SK-N-SH (cell line): ENCODE measurements around the gene DLL4. TPM values are rescaled to one million over a fixed set of nuclear protein-coding genes. Genes with fewer than 3 reads are reported as not detected.
A peak's percentile ranks its signal among the peaks of the same experiment; 100 is the strongest.

Experiments used
- CTCF ChIA-PET: fragments of 300-600, 350-600 bp; formaldehyde crosslinking; extraction: SDS; loops from one replicate; lab custom pipeline; 2021; lab: Yijun Ruan, JAX
- POLR2A ChIA-PET: fragments of 350-600 bp; sonication (Branson Sonifier 250); formaldehyde crosslinking; extraction: SDS; loops from one replicate; lab custom pipeline; 2020; ENCODE audit warnings: antibody characterized with exemption, inconsistent platforms; lab: Yijun Ruan, JAX
- DNase-seq: peaks from one replicate; pipeline ENCODE4 v3.0.0; 2012
- H2AFZ ChIP-seq: fragments of 200-600 bp; sonication (generic); 2 replicates; pipeline ENCODE4 v1.8.1; 2016; ENCODE audit warnings: antibody characterized with exemption, mild to moderate bottlenecking, low read depth
- H3F3A ChIP-seq: fragments of 200-600 bp; sonication (generic); replicated peaks from 2 replicates; pipeline ENCODE3; 2016; ENCODE audit warnings: antibody characterized with exemption, mild to moderate bottlenecking; ENCODE audit not compliant: insufficient read depth
- H3K27ac ChIP-seq, 2 experiments: fragments of 200-500 bp in 1 of 2; fragments of 200-600 bp in 1 of 2; sonication (Bioruptor generic) in 1 of 2; sonication (generic), shearing (Covaris generic) in 1 of 2; 2 replicates each; pipeline versions ENCODE4 v1.5.1 to v1.6.1; 2014 to 2016; ENCODE audit warnings: low read depth in 2 of 2, inconsistent platforms in 1 of 2, low read length in 1 of 2, mild to moderate bottlenecking in 1 of 2, mixed read lengths in 1 of 2
- H3K27me3 ChIP-seq: fragments of 200-600 bp; sonication (generic), shearing (Covaris generic); 2 replicates; pipeline ENCODE4 v1.6.1; 2016; ENCODE audit warnings: mixed run types; ENCODE audit not compliant: insufficient read depth
- H3K36me3 ChIP-seq, 2 experiments: fragments of 200-500 bp in 1 of 2; fragments of 200-600 bp in 1 of 2; sonication (Bioruptor generic) in 1 of 2; sonication (generic) in 1 of 2; replicated peaks in 1 of 2; 2 replicates each; pipeline versions ENCODE3 to v1.5.1; 2014 to 2016; ENCODE audit warnings: low read length in 1 of 2, mild to moderate bottlenecking in 1 of 2; ENCODE audit not compliant: insufficient read depth in 2 of 2, control insufficient read depth in 1 of 2
- H3K4me1 ChIP-seq, 2 experiments: fragments of 200-500 bp in 1 of 2; fragments of 200-600 bp in 1 of 2; sonication (Bioruptor generic) in 1 of 2; sonication (generic), shearing (Covaris generic) in 1 of 2; 2 replicates each; pipeline versions ENCODE4 v1.5.1 to v1.6.1; 2014 to 2016; ENCODE audit warnings: low read depth in 1 of 2, low read length in 1 of 2, mixed run types in 1 of 2; ENCODE audit not compliant: insufficient read depth in 2 of 2, control insufficient read depth in 1 of 2
- H3K4me2 ChIP-seq: fragments of 200-600 bp; sonication (generic), shearing (Covaris generic); 2 replicates; pipeline ENCODE4 v1.6.1; 2017; ENCODE audit warnings: mixed run types
- H3K4me3 ChIP-seq, 2 experiments: fragments of 200-500 bp in 1 of 2; fragments of 200-600 bp in 1 of 2; sonication (Bioruptor generic) in 1 of 2; sonication (generic), shearing (Covaris generic) in 1 of 2; 2 replicates each; pipeline versions ENCODE4 v1.5.1 to v1.8.1; 2014 to 2016; ENCODE audit warnings: low read depth in 2 of 2, inconsistent platforms in 1 of 2, low read length in 1 of 2, mild to moderate bottlenecking in 1 of 2, mixed read lengths in 1 of 2, moderate library complexity in 1 of 2
- H3K79me2 ChIP-seq: fragments of 200-600 bp; sonication (generic); 2 replicates; pipeline ENCODE4 v1.8.1; 2017; ENCODE audit warnings: mild to moderate bottlenecking; ENCODE audit not compliant: insufficient read depth
- H3K9ac ChIP-seq: fragments of 200-600 bp; sonication (generic); 2 replicates; pipeline ENCODE4 v1.6.1; 2017; ENCODE audit warnings: mixed run types
- H3K9me2 ChIP-seq: fragments of 200-600 bp; sonication (generic); 2 replicates; pipeline ENCODE4 v1.6.1; 2017; ENCODE audit warnings: mixed run types
- H3K9me3 ChIP-seq: fragments of 200-600 bp; sonication (generic); 2 replicates; pipeline ENCODE4 v1.6.1; 2017; ENCODE audit warnings: mixed run types, mild to moderate bottlenecking, moderate library complexity
- H4K20me1 ChIP-seq: fragments of 200-600 bp; sonication (generic); 2 replicates; pipeline ENCODE4 v1.6.1; 2017; ENCODE audit warnings: mild to moderate bottlenecking, mixed run types; ENCODE audit not compliant: insufficient read depth
- CTCF ChIP-seq: fragments of 200-600 bp; sonication (generic); IDR thresholded peaks from 2 replicates; pipeline ENCODE4 v1.6.1; 2017; ENCODE audit warnings: antibody characterized with exemption, mild to moderate bottlenecking, moderate library complexity
- EP300 ChIP-seq, 2 experiments: IDR thresholded peaks; 2 replicates each; pipeline versions ENCODE4 v1.4.0 to v1.6.1; 2012; ENCODE audit warnings: borderline replicate concordance in 1 of 2, low read depth in 1 of 2, low read length in 1 of 2
- EZH2phosphoT487 ChIP-seq: fragments of 200-600 bp; sonication (generic); IDR thresholded peaks from 2 replicates; pipeline ENCODE4 v1.6.1; 2017; ENCODE audit warnings: low read depth, mixed run types, mild to moderate bottlenecking, antibody characterized with exemption, moderate library complexity, borderline replicate concordance
- FOXM1 ChIP-seq: IDR thresholded peaks from 2 replicates; pipeline ENCODE4 v1.4.0; 2012; ENCODE audit warnings: low read depth, mild to moderate bottlenecking
- GATA2 ChIP-seq: sonication (generic); formaldehyde crosslinking; IDR thresholded peaks from 2 replicates; pipeline ENCODE4 v1.5.0; 2020; ENCODE audit warnings: mild to moderate bottlenecking, missing genetic modification reagents
- MAX ChIP-seq: IDR thresholded peaks from 2 replicates; pipeline ENCODE4 v1.4.0; 2012; ENCODE audit warnings: low read depth
- MXI1 ChIP-seq: IDR thresholded peaks from 2 replicates; pipeline ENCODE4 v1.6.1; 2012; ENCODE audit warnings: mild to moderate bottlenecking, low read depth, low read length, improper control_type of control experiment
- NFIC ChIP-seq: IDR thresholded peaks from 2 replicates; pipeline ENCODE4 v1.4.0; 2012; ENCODE audit warnings: borderline replicate concordance
- NRF1 ChIP-seq: IDR thresholded peaks from 2 replicates; pipeline ENCODE4 v1.6.1; 2012; ENCODE audit warnings: low read depth, mild to moderate bottlenecking, low read length
- PBX3 ChIP-seq: IDR thresholded peaks from 2 replicates; pipeline ENCODE4; 2012
- POLR2AphosphoS5 ChIP-seq: IDR thresholded peaks from 2 replicates; pipeline ENCODE4 v1.6.1; 2012; ENCODE audit warnings: low read depth, low read length
- RCOR1 ChIP-seq: fragments of 150-350 bp; IDR thresholded peaks from 2 replicates; pipeline ENCODE4 v1.6.1; 2017; ENCODE audit warnings: antibody characterized with exemption, low read length
- SMC3 ChIP-seq: IDR thresholded peaks from 2 replicates; pipeline ENCODE4 v1.6.1; 2012; ENCODE audit warnings: low read depth, low read length, improper control_type of control experiment
- TCF12 ChIP-seq: IDR thresholded peaks from 2 replicates; pipeline ENCODE4 v1.4.0; 2012
- TEAD4 ChIP-seq: IDR thresholded peaks from 2 replicates; pipeline ENCODE4 v1.4.0; 2012; ENCODE audit warnings: mild to moderate bottlenecking, borderline replicate concordance; ENCODE audit not compliant: insufficient read depth
- USF1 ChIP-seq: IDR thresholded peaks from 2 replicates; pipeline ENCODE4 v1.4.0; 2012; ENCODE audit warnings: low read depth, borderline replicate concordance
- USF2 ChIP-seq: fragments of 150-350 bp; IDR thresholded peaks from 2 replicates; pipeline ENCODE4 v1.6.1; 2017; ENCODE audit warnings: antibody characterized with exemption, low read length, low read depth, borderline replicate concordance
- ZBTB33 ChIP-seq: IDR thresholded peaks from 2 replicates; pipeline ENCODE4 v1.4.0; 2012; ENCODE audit warnings: low read depth, borderline replicate concordance
- WGBS: methylation state at CpG from one replicate; pipeline ENCODE4 v1.1.6; 2017; ENCODE audit warnings: low lambda C conversion rate; 5-methylcytosine and 5-hydroxymethylcytosine counted together
- polyA plus RNA-seq, 3 experiments: library from polyadenylated mRNA; depleted of rRNA; stranded (reverse); fragments of >200 nt; gene quantifications; 2 replicates each; pipeline ENCODE4 v1.2.3, GENCODE V29; 2012

The DLL4 gene
- polyA plus RNA-seq, 1 of the 3 experiments (the other 2 are of a cell fraction): 0.03 TPM

GRCh38 chr15:40906991-40907802, 21.9 kb upstream of the DLL4 start:
- no peaks in the 10 kb centered on the region for H3K79me2 ChIP-seq
- CTCF ChIA-PET: interaction anchor here (0.7 to 23.8 kb wide), 19 partner anchors 11 to 322 kb away, joined by 3 to 675 read pairs (median 7); partner anchors contain the start of genes CHAC1, DLL4, RHOV and VPS18
- H3K27ac ChIP-seq: peak overlapping the region; percentile 74 to 86
- no peaks in the 10 kb centered on the region for H3K9me3 ChIP-seq
- H3K4me1 ChIP-seq: peaks cover 12 to 46% of the 10 kb centered on the region in 2 experiments; a peak in 3 of 4 replicates
- peaks cover 39% of the 10 kb centered on the region for H3F3A ChIP-seq
- peak; percentile 72 for DNase-seq
- H3K9me2 ChIP-seq: no peaks in the 10 kb centered on the region
- H3K4me3 ChIP-seq: peak overlapping the region; percentile 43 to 57; a peak in 3 of 4 replicates
- peak overlapping the region; percentile 41; the same call in 1 of the 2 replicates for H3K9ac ChIP-seq
- no peaks in the 10 kb centered on the region for H3K27me3 ChIP-seq
- H4K20me1 ChIP-seq: peaks cover 14% of the 10 kb centered on the region; the same call in 1 of the 2 replicates
- POLR2A ChIA-PET: interaction anchor here (0.9 to 1.2 kb wide), 3 partner anchors 35 to 160 kb away, joined by 4 to 5 read pairs (median 5); partner anchors contain the start of gene CHAC1
- TF ChIP-seq NFIC (no peak), TCF12 (no peak), MXI1 (no peak), EZH2phosphoT487 (no peak), USF2 (no peak), TEAD4 (no peak), SMC3 (no peak), EP300 (IDR thresholded peaks at IDR 0.05; ENCODE audit: borderline replicate concordance in 1 of 2, low read depth in 1 of 2, low read length in 1 of 2) (no peak), GATA2 (CRISPR knock-in tag) (no peak)
- H2AFZ ChIP-seq: peak overlapping the region; percentile 79; the same call in 1 of the 2 replicates
- 37% methylated on average over 9 of the region's 22 CpGs for WGBS
- peak overlapping the region; percentile 93 for H3K4me2 ChIP-seq
- peaks cover 0 to 14% of the 10 kb centered on the region in 2 experiments for H3K36me3 ChIP-seq

GRCh38 chr15:40908095-40908494, 21.0 kb upstream of the DLL4 start:
- H4K20me1 ChIP-seq: peaks cover 14% of the 10 kb centered on the region; the same call in 1 of the 2 replicates
- no peak overlapping the region for H3K9ac ChIP-seq
- no peaks in the 10 kb centered on the region for H3K9me2 ChIP-seq
- no peaks in the 10 kb centered on the region for H3K27me3 ChIP-seq
- no peaks in the 10 kb centered on the region for H3K9me3 ChIP-seq
- ChIA-PET CTCF (interaction anchor here (1.2 to 23.8 kb wide), 7 partner anchors 12 to 277 kb away, joined by 3 to 675 read pairs (median 89); partner anchors contain the start of genes CHAC1, DLL4, RHOV and VPS18), POLR2A (no interaction called here)
- peaks cover 39% of the 10 kb centered on the region for H3F3A ChIP-seq
- peaks cover 12 to 46% of the 10 kb centered on the region in 2 experiments; a peak in 3 of 4 replicates for H3K4me1 ChIP-seq
- H3K36me3 ChIP-seq: peaks cover 0 to 7% of the 10 kb centered on the region in 2 experiments
- WGBS: 100% methylated on average over 3 of the region's 7 CpGs
- no peak overlapping the region for H3K4me3 ChIP-seq
- no peak overlapping the region for H2AFZ ChIP-seq
- no peak overlapping the region for H3K27ac ChIP-seq
- H3K4me2 ChIP-seq: no peak overlapping the region
- no peak for DNase-seq
- H3K79me2 ChIP-seq: no peaks in the 10 kb centered on the region
- TF ChIP-seq NRF1 (no peak), USF1 (no peak), EZH2phosphoT487 (no peak), ZBTB33 (no peak), FOXM1 (no peak), TCF12 (no peak), MAX (no peak), NFIC (no peak), MXI1 (no peak), CTCF (no peak), RCOR1 (no peak), POLR2AphosphoS5 (no peak), PBX3 (no peak)
